NB4 (cell line): ENCODE data around the gene PHACTR1.

Source experiments
- DNase-seq: peaks from one replicate; pipeline ENCODE4 v3.0.0; 2010; ENCODE audit warnings: low read depth
- H3K4me3 ChIP-seq: one replicate; pipeline ENCODE4 v1.5.1; 2011; ENCODE audit warnings: mild to moderate bottlenecking, low read depth, low read length, moderate library complexity
- CTCF ChIP-seq: IDR thresholded peaks from one replicate; pipeline ENCODE4 v1.5.1; 2012; ENCODE audit warnings: low read depth, low read length
- MAX ChIP-seq: IDR thresholded peaks from 2 replicates; pipeline ENCODE4 v1.6.1; 2011; ENCODE audit warnings: low read depth, low read length
- MYC ChIP-seq: IDR thresholded peaks from 2 replicates; pipeline ENCODE4 v1.6.1; 2011; ENCODE audit warnings: low read depth, low read length
- POLR2A ChIP-seq: IDR thresholded peaks from 2 replicates; pipeline ENCODE4 v1.6.1; 2011; ENCODE audit warnings: mild to moderate bottlenecking; ENCODE audit not compliant: insufficient read length; ENCODE audit errors: extremely low read depth

Gene PHACTR1

GRCh38 chr6:13234130-13234529, 517.6 kb downstream of the PHACTR1 start:
- DNase-seq, result no peak
- no peak overlapping the region for H3K4me3 ChIP-seq
- TF ChIP-seq MYC (no peak), MAX (no peak), POLR2A (no peak), CTCF (no peak)

- DNase-seq, result no peak
- H3K4me3 ChIP-seq, result no peak overlapping the region
- TF ChIP-seq CTCF (no peak), MAX (no peak), MYC (no peak), POLR2A (no peak)
Measured at GRCh38 chr6:13235339-13235738, 518.8 kb downstream of the PHACTR1 start.

- TF ChIP-seq MAX (no peak), CTCF (no peak), MYC (no peak), POLR2A (no peak)
- H3K4me3 ChIP-seq, result no peak overlapping the region
- DNase-seq, result no peak
Measured at GRCh38 chr6:13237318-13237717, 520.8 kb downstream of the PHACTR1 start.

GRCh38 chr6:13238017-13238416, 521.5 kb downstream of the PHACTR1 start:
- no peak for DNase-seq
- TF ChIP-seq POLR2A, result no peak
- TF ChIP-seq MYC, result no peak
- no peak for TF ChIP-seq MAX
- TF ChIP-seq CTCF, result no peak
- no peak overlapping the region for H3K4me3 ChIP-seq

- no peak for DNase-seq
- no peak for TF ChIP-seq CTCF
- no peak for TF ChIP-seq MYC
- no peak for TF ChIP-seq POLR2A
- TF ChIP-seq MAX, result no peak
Measured at GRCh38 chr6:13238640-13239216, 522.2 kb downstream of the PHACTR1 start.

More at GRCh38 chr6:13238640-13239216, 522.2 kb downstream of the PHACTR1 start:
- no peak overlapping the region for H3K4me3 ChIP-seq
